DND-41 (cell line): ENCODE results near the gene TSPY10.
"Not testable (repeated sequence)": the region's sequence is repeated elsewhere in the genome, so short reads cannot be mapped to it uniquely, and the experiment has no call there.

ENCODE experiments used
- ATAC-seq: fragments of 200-7000 bp; cut with Tn5 transposase; 3 replicates; pipeline ENCODE4 v1.9.1; 2021; ENCODE audit warnings: low read depth; ENCODE audit not compliant: insufficient read depth
- DNase-seq: peaks from one replicate; pipeline ENCODE4 v3.0.0-alpha.2; 2020
- H2AFZ ChIP-seq: 2 replicates; pipeline ENCODE4 v1.6.0; 2012; ENCODE audit warnings: low read depth, low read length
- H3K27ac ChIP-seq: 2 replicates; pipeline ENCODE4 v1.5.1; 2012; ENCODE audit warnings: low read length, inconsistent platforms
- H3K27me3 ChIP-seq: fragments of 200-600 bp; sonication (generic); 2 replicates; pipeline ENCODE4 v1.6.0; 2012; ENCODE audit warnings: low read length, mild to moderate bottlenecking, inconsistent platforms; ENCODE audit not compliant: insufficient read depth, poor library complexity
- H3K36me3 ChIP-seq: 2 replicates; pipeline ENCODE4 v1.5.1; 2012; ENCODE audit warnings: low read length, inconsistent platforms; ENCODE audit not compliant: insufficient read depth
- H3K4me1 ChIP-seq: 2 replicates; pipeline ENCODE4 v1.5.1; 2012; ENCODE audit warnings: mild to moderate bottlenecking, low read length; ENCODE audit not compliant: insufficient read depth
- H3K4me2 ChIP-seq: 2 replicates; pipeline ENCODE4 v1.6.0; 2012; ENCODE audit warnings: mild to moderate bottlenecking, moderate library complexity, low read length, inconsistent platforms; ENCODE audit not compliant: insufficient read depth
- H3K4me3 ChIP-seq, 2 experiments: fragments of 200-600 bp in 1 of 2; shearing (Covaris generic) in 1 of 2; 2 replicates each; pipeline ENCODE4 v1.5.1; 2012 to 2016; ENCODE audit warnings: inconsistent platforms in 2 of 2, low read length in 2 of 2, mild to moderate bottlenecking in 2 of 2, low read depth in 1 of 2, moderate library complexity in 1 of 2
- H3K79me2 ChIP-seq: 2 replicates; pipeline ENCODE4 v1.6.0; 2012; ENCODE audit warnings: low read length, inconsistent platforms; ENCODE audit not compliant: insufficient read depth
- H3K9ac ChIP-seq: 2 replicates; pipeline ENCODE4 v1.6.0; 2012; ENCODE audit warnings: low read depth, mild to moderate bottlenecking, inconsistent platforms, low read length, moderate library complexity
- H3K9me3 ChIP-seq: 2 replicates; pipeline ENCODE4 v1.5.1; 2012; ENCODE audit warnings: low read length, moderate library complexity, mild to moderate bottlenecking, inconsistent platforms; ENCODE audit not compliant: insufficient read depth, severe bottlenecking
- H4K20me1 ChIP-seq: 2 replicates; pipeline ENCODE4 v1.6.0; 2012; ENCODE audit warnings: low read length; ENCODE audit not compliant: insufficient read depth

The TSPY10 gene, protein sequence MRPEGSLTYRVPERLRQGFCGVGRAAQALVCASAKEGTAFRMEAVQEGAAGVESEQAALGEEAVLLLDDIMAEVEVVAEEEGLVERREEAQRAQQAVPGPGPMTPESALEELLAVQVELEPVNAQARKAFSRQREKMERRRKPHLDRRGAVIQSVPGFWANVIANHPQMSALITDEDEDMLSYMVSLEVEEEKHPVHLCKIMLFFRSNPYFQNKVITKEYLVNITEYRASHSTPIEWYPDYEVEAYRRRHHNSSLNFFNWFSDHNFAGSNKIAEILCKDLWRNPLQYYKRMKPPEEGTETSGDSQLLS

DNA sequence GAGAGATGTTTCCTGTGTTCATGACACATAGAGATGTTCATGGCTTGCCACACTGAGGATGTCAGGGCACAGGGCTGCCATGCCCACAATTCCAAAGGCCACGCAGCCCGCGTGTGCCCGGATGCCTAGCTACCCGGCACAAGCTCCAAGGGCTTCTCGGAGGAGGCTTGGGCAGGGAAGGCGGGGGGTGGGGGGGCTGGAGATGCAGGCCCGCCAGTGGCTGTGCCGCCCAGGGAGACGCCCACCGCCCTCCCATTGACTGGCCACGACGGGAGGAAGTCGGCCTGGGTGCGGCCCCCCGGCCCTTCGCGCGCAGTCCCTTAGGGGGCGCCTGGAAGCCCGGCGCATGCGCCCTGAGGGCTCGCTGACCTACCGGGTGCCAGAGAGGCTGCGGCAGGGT, at the start of gene TSPY10:
TSS of gene TSPY10 (plus strand) at position 301 of the 400 bp plus-strand sequence. CDS start at position 347, 46 bp downstream.
- H3K36me3 ChIP-seq, ATAC-seq, H3K27me3 ChIP-seq, DNase-seq, H3K79me2 ChIP-seq, H3K4me3 ChIP-seq, H3K4me1 ChIP-seq, H3K9ac ChIP-seq, H2AFZ ChIP-seq, H3K9me3 ChIP-seq, H3K4me2 ChIP-seq, H3K27ac ChIP-seq, H4K20me1 ChIP-seq: not testable (repeated sequence)

DNA sequence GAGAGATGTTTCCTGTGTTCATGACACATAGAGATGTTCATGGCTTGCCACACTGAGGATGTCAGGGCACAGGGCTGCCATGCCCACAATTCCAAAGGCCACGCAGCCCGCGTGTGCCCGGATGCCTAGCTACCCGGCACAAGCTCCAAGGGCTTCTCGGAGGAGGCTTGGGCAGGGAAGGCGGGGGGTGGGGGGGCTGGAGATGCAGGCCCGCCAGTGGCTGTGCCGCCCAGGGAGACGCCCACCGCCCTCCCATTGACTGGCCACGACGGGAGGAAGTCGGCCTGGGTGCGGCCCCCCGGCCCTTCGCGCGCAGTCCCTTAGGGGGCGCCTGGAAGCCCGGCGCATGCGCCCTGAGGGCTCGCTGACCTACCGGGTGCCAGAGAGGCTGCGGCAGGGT, 40.7 kb upstream of the TSPY10 start, which contains the start of gene TSPY9:
TSS of gene TSPY9 (plus strand) at position 301 of the 400 bp plus-strand sequence. CDS start at position 347, 46 bp downstream.
- H3K4me1 ChIP-seq, H2AFZ ChIP-seq, H3K4me3 ChIP-seq, H3K4me2 ChIP-seq, DNase-seq, ATAC-seq, H3K79me2 ChIP-seq, H3K36me3 ChIP-seq, H3K27me3 ChIP-seq, H4K20me1 ChIP-seq, H3K9ac ChIP-seq, H3K27ac ChIP-seq, H3K9me3 ChIP-seq: not testable (repeated sequence)

DNA sequence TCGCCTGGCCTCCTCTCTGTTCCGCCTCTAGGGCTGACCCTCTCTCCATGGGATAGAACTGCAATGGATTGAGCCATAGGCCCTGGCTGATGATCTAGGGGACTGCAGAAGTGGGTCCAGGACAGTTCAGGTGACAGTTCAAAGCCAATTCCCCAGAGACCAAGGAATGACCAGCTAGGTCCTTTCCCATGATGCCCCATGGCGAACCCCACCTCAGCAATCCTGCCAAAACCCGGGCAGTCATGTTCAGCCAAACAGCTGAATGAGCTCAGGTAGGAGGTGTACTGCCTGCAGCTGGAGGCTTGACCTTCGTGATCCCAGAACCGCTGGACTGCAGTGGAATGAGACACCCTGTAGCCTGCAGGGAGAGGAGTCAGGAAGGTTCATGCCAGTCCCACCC, 23.3 kb upstream of the TSPY10 start:
- not testable (repeated sequence) for H3K27me3 ChIP-seq

DNA sequence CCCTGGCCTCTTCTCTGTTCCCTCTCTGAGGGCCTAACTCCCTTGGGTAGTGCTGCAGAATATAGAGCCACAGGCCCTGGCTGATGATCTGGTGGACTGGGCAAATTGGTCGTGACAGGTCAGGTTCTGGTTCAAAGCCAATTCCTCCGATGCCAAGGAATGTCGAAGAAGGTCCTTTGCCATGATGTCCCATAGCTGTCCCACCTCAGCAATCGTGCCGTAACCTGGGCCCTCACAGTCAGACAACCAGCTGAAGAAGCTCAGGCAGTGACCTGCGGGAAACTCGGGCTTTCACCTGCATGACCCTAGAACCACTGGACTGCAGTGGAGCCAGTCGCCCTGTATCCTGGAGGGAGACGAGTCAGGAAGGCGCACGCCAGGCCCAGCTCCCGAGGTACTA, 11.4 kb upstream of the TSPY10 start:
- H3K36me3 ChIP-seq, H3K9me3 ChIP-seq, H2AFZ ChIP-seq, H3K4me1 ChIP-seq, H3K27ac ChIP-seq, H3K4me3 ChIP-seq, H3K79me2 ChIP-seq, DNase-seq, ATAC-seq, H3K27me3 ChIP-seq, H3K9ac ChIP-seq, H3K4me2 ChIP-seq, H4K20me1 ChIP-seq: not testable (repeated sequence)

More for the DNA sequence above, 23.3 kb upstream of the TSPY10 start:
- not testable (repeated sequence) for H3K79me2 ChIP-seq, H3K4me2 ChIP-seq, H3K36me3 ChIP-seq, H2AFZ ChIP-seq, H3K4me1 ChIP-seq, H3K9me3 ChIP-seq, ATAC-seq, H3K9ac ChIP-seq, H3K27ac ChIP-seq, DNase-seq, H4K20me1 ChIP-seq, H3K4me3 ChIP-seq
